Astrocyte of the spinal cord (primary cell): Measurements from ENCODE around the gene PNPLA7.
"Not testable (repeated sequence)": the region's sequence is repeated elsewhere in the genome, so short reads cannot be mapped to it uniquely, and the experiment has no call there.

Experiments used
- DNase-seq: peaks from one replicate; pipeline ENCODE4 v3.0.0; 2011; ENCODE audit warnings: low read depth, low spot score
- H3K4me3 ChIP-seq: 2 replicates; pipeline ENCODE4 v1.5.1; 2011; ENCODE audit warnings: low read depth, mild to moderate bottlenecking, low read length, moderate library complexity
- in situ Hi-C: cut with HindIII; loops from 2 replicates; pipeline ENCODE4 v1.10.0; 2017; ENCODE audit warnings: low sequenced_read_pairs
- TF ChIP-seq, protein P1 (sequence below): IDR thresholded peaks from 2 replicates; pipeline ENCODE4 v1.5.1; 2012; ENCODE audit warnings: low read depth, mild to moderate bottlenecking, low read length, inconsistent platforms

PNPLA7 gene

DNA sequence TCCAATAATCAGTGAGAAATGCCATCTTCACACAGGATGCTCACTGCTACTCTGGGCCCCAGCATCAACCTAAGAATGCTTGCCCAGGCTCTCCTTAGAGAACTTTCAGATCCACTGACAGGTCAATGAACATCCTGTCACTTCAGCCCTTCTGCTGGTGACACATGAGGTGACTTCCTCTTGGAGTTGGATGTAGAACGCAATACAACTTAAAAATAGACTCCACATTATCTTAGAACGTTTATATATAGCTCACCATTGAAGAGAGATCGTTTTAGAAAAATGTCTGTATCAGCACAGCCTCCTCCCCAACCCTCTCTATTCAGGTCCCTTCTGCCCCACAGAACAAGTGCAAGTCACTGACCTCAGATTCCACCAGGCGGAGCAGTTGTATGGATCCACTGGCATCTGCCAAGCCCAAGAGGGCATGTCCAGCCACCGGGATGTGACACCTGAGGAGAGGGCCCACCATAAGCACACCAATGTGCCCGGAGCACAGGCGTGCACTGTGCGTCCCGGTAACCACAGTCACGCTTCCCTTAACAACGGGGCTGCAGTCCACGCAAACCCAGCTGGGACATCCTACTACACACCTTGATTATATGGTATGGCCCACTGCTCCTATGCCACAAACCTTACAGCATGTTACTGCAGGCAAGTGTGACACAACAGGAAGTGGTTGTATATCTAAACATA is 25.7 kb upstream of the PNPLA7 start:
- TF ChIP-seq, protein P1, sequence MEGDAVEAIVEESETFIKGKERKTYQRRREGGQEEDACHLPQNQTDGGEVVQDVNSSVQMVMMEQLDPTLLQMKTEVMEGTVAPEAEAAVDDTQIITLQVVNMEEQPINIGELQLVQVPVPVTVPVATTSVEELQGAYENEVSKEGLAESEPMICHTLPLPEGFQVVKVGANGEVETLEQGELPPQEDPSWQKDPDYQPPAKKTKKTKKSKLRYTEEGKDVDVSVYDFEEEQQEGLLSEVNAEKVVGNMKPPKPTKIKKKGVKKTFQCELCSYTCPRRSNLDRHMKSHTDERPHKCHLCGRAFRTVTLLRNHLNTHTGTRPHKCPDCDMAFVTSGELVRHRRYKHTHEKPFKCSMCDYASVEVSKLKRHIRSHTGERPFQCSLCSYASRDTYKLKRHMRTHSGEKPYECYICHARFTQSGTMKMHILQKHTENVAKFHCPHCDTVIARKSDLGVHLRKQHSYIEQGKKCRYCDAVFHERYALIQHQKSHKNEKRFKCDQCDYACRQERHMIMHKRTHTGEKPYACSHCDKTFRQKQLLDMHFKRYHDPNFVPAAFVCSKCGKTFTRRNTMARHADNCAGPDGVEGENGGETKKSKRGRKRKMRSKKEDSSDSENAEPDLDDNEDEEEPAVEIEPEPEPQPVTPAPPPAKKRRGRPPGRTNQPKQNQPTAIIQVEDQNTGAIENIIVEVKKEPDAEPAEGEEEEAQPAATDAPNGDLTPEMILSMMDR, result no peak
- H3K4me3 ChIP-seq, result no peak overlapping the region
- no peak for DNase-seq
- in situ Hi-C loops, result no loop called here

GRCh38 chr9:137575364-137575715 is 25.1 kb upstream of the PNPLA7 start:
- no peak for DNase-seq
- no peak overlapping the region for H3K4me3 ChIP-seq
- TF ChIP-seq, protein P1, result no peak
- in situ Hi-C loops, result no loop called here

DNA sequence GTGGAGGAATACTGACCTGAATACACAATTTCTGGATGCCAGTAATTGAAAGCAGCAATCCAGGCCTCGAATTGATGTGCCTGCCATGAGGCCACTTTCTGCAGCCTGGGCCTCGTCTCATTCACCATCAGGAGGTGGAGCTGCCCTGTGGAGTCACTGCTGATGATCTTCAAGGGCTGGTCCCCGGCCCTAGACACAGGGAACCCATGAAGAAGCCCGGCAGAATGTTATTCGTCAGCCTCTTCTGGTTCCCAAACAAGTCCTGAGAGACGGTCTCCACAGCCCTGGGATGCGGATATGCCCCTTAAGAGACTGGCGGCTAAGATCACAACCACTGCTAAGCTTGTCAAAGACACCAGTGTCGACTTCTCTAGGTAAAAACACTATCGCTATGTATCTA is 24.0 kb upstream of the PNPLA7 start:
- in situ Hi-C loops, result no loop called here
- no peak overlapping the region for H3K4me3 ChIP-seq
- no peak for DNase-seq
- TF ChIP-seq, protein P1, result no peak

- DNase-seq, result no peak
- TF ChIP-seq, protein P1, result no peak
- no peak overlapping the region for H3K4me3 ChIP-seq
- in situ Hi-C loops, result no loop called here
Observed at GRCh38 chr9:137570566-137570965, 20.4 kb upstream of the PNPLA7 start.

- no peak overlapping the region for H3K4me3 ChIP-seq
- in situ Hi-C loops, result no loop called here
- TF ChIP-seq, protein P1, result no peak
- no peak for DNase-seq
Observed at GRCh38 chr9:137569609-137570203, 19.5 kb upstream of the PNPLA7 start.

GRCh38 chr9:137568445-137568844 is 18.2 kb upstream of the PNPLA7 start:
- DNase-seq, H3K4me3 ChIP-seq, in situ Hi-C loops: not testable (repeated sequence)

DNA sequence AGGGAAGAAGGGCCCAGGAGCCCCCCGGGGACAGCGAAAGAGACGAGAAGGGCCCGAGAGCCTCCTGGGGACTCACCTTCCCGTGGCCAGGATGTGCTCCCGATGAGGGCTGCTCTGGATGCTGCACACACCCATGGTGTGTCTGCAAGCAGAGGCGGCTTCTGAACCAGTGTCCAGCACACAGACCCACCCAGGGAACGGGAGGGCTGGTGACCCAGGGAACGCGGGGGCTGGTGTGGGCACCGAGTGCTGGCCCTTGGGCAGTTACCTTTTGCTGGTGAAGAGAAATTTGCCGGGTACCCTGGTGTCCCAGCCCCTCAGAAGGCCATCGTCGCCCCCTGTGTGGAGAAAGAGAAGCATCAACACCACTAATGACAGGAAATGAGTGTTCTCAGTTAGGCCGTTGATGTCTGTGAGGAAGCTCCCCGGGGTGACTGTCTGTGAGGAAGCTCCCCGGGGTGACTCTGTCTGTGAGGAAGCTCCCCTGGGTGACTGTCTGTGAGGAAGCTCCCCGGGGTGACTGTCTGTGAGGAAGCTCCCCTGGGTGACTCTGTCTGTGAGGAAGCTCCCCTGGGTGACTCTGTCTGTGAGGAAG is 14.7 kb upstream of the PNPLA7 start:
- DNase-seq, result no peak
- TF ChIP-seq, protein P1, result no peak
- in situ Hi-C loops, result no loop called here
- no peak overlapping the region for H3K4me3 ChIP-seq
